Measurements from ENCODE around the gene ARHGAP26. TPM values are rescaled to one million over a fixed set of nuclear protein-coding genes. Genes with fewer than 3 reads are reported as not detected.
A peak's percentile ranks its signal among the peaks of the same experiment; 100 is the strongest.

Gene ARHGAP26
- total and polyA plus RNA-seq, 2 donors (not counting 1 experiment from before 2014, with no cell fraction given) = 4.1 to 6.8 TPM

- H3K4me2 ChIP-seq (ENCODE audit: extremely low read depth, insufficient read depth, low read length) = peak overlapping the region; percentile 25
- no peaks in the 10 kb centered on the region for H3K27me3 ChIP-seq (ENCODE audit: control insufficient read depth, insufficient read depth, low read length)
- H3K79me2 ChIP-seq (ENCODE audit: control insufficient read depth, insufficient read depth, low read length) = no peaks in the 10 kb centered on the region
- DNase-seq (ENCODE audit: low read depth in 2 of 2) = peak in 1 of 2 donors; percentile 4
- no peaks in the 10 kb centered on the region for H4K20me1 ChIP-seq (ENCODE audit: control insufficient read depth, extremely low read depth, insufficient read depth, low read length)
- H3K4me3 ChIP-seq (replicated peaks in 1 of 4; ENCODE audit: control extremely low read depth in 1 of 4, insufficient read depth in 1 of 4, low read depth in 3 of 4, low read length in 4 of 4) = no peak overlapping the region
- no peak overlapping the region for H3K9ac ChIP-seq (ENCODE audit: insufficient read depth, low read length)
- no peak for TF ChIP-seq EZH2 (IDR thresholded peaks at IDR 0.05; ENCODE audit: low read length, missing control alignments)
- TF ChIP-seq CTCF (conservative IDR thresholded peaks at IDR 0.05 in 1 of 2, IDR thresholded peaks at IDR 0.05 in 1 of 2; ENCODE audit: low read depth in 1 of 2, low read length in 2 of 2) = no peak
- H3K27ac ChIP-seq (ENCODE audit: insufficient read depth, low read length) = no peak overlapping the region
- peaks cover 7% of the 10 kb centered on the region for H3K4me1 ChIP-seq (ENCODE audit: control insufficient read depth, extremely low read depth, insufficient read depth, low read length)
- H2AFZ ChIP-seq (ENCODE audit: low read length) = no peak overlapping the region
- H3K9me3 ChIP-seq (ENCODE audit: control insufficient read depth, insufficient read depth, low read depth, low read length) = no peaks in the 10 kb centered on the region
- no peaks in the 10 kb centered on the region for H3K36me3 ChIP-seq (ENCODE audit: control insufficient read depth, insufficient read depth, low read length)
Measured at GRCh38 chr5:142783601-142784341, 13.6 kb downstream of the ARHGAP26 start.

- no peak overlapping the region for H3K9ac ChIP-seq (ENCODE audit: insufficient read depth, low read length)
- H3K4me2 ChIP-seq (ENCODE audit: extremely low read depth, insufficient read depth, low read length) = no peak overlapping the region
- no peak for DNase-seq (ENCODE audit: low read depth in 2 of 2)
Measured at GRCh38 chr5:142784401-142784955, 14.3 kb downstream of the ARHGAP26 start.

More at GRCh38 chr5:142784401-142784955, 14.3 kb downstream of the ARHGAP26 start:
- no peaks in the 10 kb centered on the region for H3K9me3 ChIP-seq (ENCODE audit: control insufficient read depth, insufficient read depth, low read depth, low read length)
- H3K4me3 ChIP-seq (replicated peaks in 1 of 4; ENCODE audit: control extremely low read depth in 1 of 4, insufficient read depth in 1 of 4, low read depth in 3 of 4, low read length in 4 of 4) = no peak overlapping the region
- H2AFZ ChIP-seq (ENCODE audit: low read length) = no peak overlapping the region
- H3K27me3 ChIP-seq (ENCODE audit: control insufficient read depth, insufficient read depth, low read length) = no peaks in the 10 kb centered on the region
- H4K20me1 ChIP-seq (ENCODE audit: control insufficient read depth, extremely low read depth, insufficient read depth, low read length) = no peaks in the 10 kb centered on the region
- no peak for TF ChIP-seq CTCF (conservative IDR thresholded peaks at IDR 0.05 in 1 of 2, IDR thresholded peaks at IDR 0.05 in 1 of 2; ENCODE audit: low read depth in 1 of 2, low read length in 2 of 2)
- no peak for TF ChIP-seq EZH2 (IDR thresholded peaks at IDR 0.05; ENCODE audit: low read length, missing control alignments)
- H3K79me2 ChIP-seq (ENCODE audit: control insufficient read depth, insufficient read depth, low read length) = no peaks in the 10 kb centered on the region
- H3K27ac ChIP-seq (ENCODE audit: insufficient read depth, low read length) = no peak overlapping the region
- H3K4me1 ChIP-seq (ENCODE audit: control insufficient read depth, extremely low read depth, insufficient read depth, low read length) = peaks cover 7% of the 10 kb centered on the region
- H3K36me3 ChIP-seq (ENCODE audit: control insufficient read depth, insufficient read depth, low read length) = no peaks in the 10 kb centered on the region
